SHP77 treated with DMSO at 0.1 percent for 48 hours (cell line): ENCODE data around the gene NFE2.
A peak's percentile ranks its signal among the peaks of the same experiment; 100 is the strongest.
"Not testable (repeated sequence)": the region's sequence is repeated elsewhere in the genome, so short reads cannot be mapped to it uniquely, and the experiment has no call there.

Experiments used
- DNase-seq: peaks from one replicate; lab custom pipeline; 2025; lab: John Stamatoyannopoulos, UW

Gene NFE2

GRCh38 chr12:54282949-54283593 lies 17.7 kb downstream of the NFE2 start:
- DNase-seq, result no peak

GRCh38 chr12:54281694-54282093 lies 19.1 kb downstream of the NFE2 start:
- DNase-seq, result not testable (repeated sequence)

- not testable (repeated sequence) for DNase-seq
Observed at GRCh38 chr12:54281261-54281638, 19.6 kb downstream of the NFE2 start.

- DNase-seq, result peak; percentile 99
Observed at GRCh38 chr12:54280468-54281260, 20.2 kb downstream of the NFE2 start, which contains the start of gene HNRNPA1. TSS of gene HNRNPA1 (plus strand) at chr12:54280726. CDS start at chr12:54280808, 82 bp downstream.

GRCh38 chr12:54279632-54280467 lies 21.0 kb downstream of the NFE2 start, which contains the start of gene CBX5:
TSS of gene CBX5 (minus strand) at chr12:54280122. CDS start at chr12:54257650, 22,472 bp downstream.
- DNase-seq, result peak; percentile 97

- no peak for DNase-seq
Observed at GRCh38 chr12:54279227-54279631, 21.6 kb downstream of the NFE2 start.

- DNase-seq, result no peak
Observed at GRCh38 chr12:54277823-54278276, 23.0 kb downstream of the NFE2 start.

- DNase-seq, result no peak
Observed at GRCh38 chr12:54276368-54276767, 24.4 kb downstream of the NFE2 start.

GRCh38 chr12:54273981-54274380 lies 26.8 kb downstream of the NFE2 start:
- no peak for DNase-seq

- DNase-seq, result no peak
Observed at GRCh38 chr12:54272214-54272613, 28.6 kb downstream of the NFE2 start.

GRCh38 chr12:54270345-54270744 lies 30.5 kb downstream of the NFE2 start:
- no peak for DNase-seq

- no peak for DNase-seq
Observed at GRCh38 chr12:54266852-54267251, 34.0 kb downstream of the NFE2 start.

- DNase-seq, result no peak
Observed at GRCh38 chr12:54265364-54265812, 35.4 kb downstream of the NFE2 start.

GRCh38 chr12:54262403-54262925 lies 38.4 kb downstream of the NFE2 start:
- no peak for DNase-seq

- no peak for DNase-seq
Observed at GRCh38 chr12:54261815-54262402, 38.9 kb downstream of the NFE2 start.

- peak; percentile 87 for DNase-seq
Observed at GRCh38 chr12:54259194-54260011, 41.4 kb downstream of the NFE2 start.

GRCh38 chr12:54258201-54258681 lies 42.6 kb downstream of the NFE2 start:
- DNase-seq, result no peak

GRCh38 chr12:54257332-54257731 lies 43.5 kb downstream of the NFE2 start:
- no peak for DNase-seq

GRCh38 chr12:54253240-54253639 lies 47.6 kb downstream of the NFE2 start:
- no peak for DNase-seq

GRCh38 chr12:54251667-54252284 lies 49.0 kb downstream of the NFE2 start:
- peak; percentile 11 for DNase-seq
